Measurements from ENCODE around the gene LRP5.
"Not testable (repeated sequence)": the region's sequence is repeated elsewhere in the genome, so short reads cannot be mapped to it uniquely, and the experiment has no call there.

The LRP5 gene

DNA sequence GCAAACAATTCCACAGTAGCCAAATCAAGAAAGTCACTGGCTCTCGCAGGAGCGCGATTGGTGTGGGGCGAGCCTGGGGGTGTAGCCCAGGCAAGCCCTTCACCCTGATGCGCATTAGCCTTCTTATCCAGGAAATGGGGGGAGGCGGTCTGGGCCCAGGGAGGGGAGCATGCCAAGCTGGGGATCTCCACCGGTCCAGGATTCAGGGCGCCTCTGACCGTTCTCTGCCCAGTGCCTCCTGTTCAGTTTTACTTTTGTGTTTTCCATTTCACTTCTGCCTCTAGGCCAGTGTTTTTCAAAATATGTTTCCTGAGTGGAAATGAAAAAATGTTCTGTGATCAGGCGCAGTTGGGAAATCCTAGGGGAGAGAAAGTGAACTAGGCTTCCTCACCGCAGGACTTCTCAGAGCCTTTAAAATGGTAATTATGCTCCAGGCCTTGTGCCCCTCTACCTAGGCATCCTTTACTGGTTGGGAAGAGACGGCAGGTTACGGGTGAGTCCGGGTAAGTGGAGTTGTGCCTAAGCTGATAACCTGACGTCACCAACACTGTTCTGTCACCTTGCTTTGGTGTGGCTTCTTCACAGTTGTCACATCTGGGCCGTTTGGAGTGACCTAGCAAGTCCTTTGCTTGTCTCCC is 18.4 kb downstream of the LRP5 start:
- DNase-seq = no peak

DNA sequence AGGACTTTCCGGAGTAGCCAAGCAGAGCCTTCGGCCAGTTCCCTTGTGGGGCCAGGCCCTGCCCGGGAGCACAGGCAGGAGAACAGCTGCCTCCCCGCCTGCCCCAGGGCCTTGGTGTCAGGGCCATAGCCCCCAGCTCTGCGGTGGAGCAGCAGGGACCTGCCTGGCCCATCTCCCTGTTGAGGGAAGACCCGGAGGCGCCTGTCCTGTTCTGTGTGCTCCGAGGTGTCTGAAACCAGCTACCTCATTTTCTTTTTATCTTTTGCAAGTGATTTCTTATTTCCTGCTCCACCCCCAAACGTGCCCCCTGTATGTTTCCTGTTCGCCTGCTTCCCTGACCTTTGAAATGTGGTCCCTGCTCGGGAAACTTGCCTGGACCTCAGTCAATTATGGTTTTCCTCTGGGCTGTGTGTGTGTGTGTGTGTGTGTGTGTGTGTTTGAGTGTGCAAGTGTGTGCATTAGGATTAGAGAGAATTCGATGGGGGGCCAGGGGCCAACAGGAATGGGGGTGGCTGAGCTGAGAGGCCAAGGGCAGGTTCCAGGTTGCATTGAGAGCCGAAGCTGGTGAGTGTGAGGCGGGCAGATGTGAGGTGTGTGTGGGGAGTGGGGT is 19.1 kb downstream of the LRP5 start:
- DNase-seq = no peak

DNA sequence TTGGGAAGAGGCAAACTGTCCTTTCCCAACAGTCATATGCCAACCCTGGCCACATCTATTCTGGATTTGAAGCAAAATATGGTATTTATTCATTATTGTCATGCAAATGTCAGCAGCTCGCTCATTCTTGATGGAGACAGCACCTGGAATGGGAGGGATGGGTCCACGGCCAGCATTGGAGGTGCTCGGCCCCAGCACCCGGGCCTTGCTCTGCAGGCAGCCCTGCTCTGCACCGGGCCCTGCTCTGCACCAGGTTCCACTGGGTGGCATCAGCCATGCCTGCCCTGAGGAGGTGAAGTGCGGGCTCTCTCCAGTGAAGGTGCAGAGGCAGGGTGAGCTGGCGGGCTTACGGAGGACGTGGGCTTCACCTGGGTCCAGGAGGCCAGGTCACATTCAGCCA is 19.8 kb downstream of the LRP5 start:
- no peak for DNase-seq

DNA sequence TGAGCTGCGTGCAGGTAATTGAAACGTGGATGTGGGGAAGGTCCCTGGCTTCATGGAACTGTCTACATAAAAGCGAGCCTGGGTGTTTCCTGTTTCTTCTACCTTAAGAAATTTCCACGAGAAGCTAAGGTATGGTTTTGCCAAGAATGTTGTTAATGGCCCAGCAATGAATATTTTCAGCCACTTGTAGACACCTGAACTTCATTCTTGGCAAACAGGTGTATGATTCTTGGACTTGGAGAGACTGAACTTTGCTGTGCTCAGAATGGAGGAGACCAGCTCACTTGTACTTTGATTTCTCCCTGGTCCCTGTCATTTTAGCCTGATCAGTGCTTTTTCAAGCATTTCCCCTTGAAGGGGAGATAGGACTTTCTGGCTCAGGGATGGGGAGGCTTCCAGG is 20.8 kb downstream of the LRP5 start:
- DNase-seq = no peak

DNA sequence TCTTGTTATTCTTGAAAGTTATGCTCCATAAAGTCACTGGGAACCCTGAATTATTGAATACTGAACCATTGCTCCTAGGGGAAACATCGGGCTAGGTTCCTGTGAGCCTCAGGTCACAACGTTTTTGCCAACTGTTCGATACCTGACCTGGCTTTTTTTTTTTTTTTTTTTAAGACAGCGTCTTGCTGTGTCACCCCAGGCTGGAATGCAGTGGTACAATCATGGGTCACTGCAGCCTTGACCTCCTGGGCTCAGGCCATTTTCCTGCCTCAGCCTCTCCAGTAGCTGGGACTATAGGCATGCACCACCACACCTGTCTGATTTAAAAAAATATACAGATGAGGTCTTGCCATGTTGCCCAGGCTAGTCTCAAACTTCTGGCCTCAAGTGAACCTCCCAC is 22.5 kb downstream of the LRP5 start:
- no peak for DNase-seq

DNA sequence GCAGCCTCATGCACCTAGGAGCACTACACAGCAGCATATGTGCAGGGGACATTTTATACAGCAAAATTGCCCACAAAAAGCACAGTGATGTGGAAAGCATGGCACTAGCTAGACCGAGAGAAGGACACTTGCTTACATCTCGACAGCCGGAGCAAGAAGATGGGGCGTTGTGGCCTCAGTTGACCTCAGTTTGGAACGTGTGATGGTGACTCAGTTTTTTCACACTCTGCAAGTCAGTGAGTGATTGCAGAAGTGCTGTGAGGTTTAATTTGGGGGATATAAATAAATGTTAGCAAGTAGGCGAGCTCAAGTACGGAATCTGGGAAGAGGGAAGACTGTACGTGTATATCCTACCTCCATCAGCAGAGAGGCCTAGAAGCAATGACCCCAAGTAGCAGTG is 23.3 kb downstream of the LRP5 start:
- DNase-seq = no peak

DNA sequence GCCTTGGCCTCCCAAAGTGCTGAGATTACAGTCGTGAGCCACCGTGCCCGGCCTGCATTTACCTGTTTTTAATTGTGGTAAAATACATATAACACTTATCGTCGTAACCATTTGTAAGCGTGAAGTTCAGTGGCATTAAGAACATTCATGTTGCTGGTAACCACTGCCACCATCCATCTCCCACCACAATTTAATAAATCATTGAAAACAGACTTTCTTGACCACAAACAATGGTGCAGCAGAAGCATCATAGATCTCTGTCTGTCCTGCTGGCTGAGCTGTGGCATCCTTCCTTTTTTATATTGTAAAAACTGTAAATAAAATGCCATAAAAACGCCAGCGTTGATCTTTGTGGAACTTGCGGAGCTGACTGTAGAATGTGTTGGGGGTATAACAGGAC is 24.3 kb downstream of the LRP5 start:
- no peak for DNase-seq

DNA sequence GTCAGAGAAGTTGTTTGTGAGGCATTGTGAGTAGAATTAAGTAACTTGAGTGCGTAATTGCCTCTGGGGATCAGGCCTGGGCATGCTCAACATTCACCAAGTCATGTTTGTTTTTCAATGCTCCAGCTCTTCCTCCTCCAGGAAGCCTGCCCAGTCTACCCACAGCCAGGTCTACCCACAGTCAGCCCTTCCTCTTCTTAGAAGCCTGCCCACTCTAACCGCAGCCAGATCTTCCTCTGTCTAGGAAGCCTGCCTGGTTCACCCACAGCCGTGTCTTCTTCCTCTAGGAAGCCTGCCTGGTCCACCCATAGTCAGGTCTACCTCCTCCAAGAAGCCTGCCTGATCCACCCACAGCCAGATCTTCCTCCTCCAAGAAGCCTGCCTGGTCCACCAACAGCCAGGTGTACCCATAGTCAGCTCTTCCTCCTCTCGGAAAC is 25.0 kb downstream of the LRP5 start:
- no peak for DNase-seq

DNA sequence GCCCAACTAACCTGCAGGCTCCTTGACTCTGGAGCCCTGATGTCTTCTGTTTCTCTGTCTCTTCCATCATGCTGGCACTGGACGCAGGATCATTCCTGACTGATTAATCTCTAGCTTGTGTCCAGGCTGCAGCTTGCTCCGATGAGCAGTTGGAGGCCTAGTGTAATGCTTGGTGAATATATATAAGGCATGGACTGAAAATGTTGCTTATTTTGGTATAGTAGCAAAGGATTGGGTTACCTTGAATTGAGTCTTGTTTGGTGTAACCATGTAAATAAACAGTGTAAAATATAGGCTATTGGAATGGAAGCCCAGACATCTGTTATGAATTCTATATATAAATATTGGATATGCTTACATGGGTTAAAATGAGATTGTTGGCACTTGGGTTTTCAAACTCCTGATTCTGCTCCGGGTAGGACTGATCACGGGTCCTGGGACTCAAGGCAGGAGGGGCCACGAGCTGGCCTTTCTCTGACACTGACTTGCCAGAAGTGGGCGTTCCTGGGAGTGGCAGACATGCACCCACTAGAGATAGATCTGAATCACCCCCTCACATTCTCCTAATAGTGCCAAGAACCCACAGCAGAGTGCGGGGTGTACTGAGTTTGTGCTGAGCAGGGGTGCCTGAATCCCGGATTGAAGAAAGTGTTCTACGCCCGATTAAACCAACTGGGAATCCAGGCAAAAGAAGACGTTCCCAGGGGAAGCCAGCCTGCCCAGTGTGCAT is 25.8 kb downstream of the LRP5 start:
- DNase-seq = no peak

DNA sequence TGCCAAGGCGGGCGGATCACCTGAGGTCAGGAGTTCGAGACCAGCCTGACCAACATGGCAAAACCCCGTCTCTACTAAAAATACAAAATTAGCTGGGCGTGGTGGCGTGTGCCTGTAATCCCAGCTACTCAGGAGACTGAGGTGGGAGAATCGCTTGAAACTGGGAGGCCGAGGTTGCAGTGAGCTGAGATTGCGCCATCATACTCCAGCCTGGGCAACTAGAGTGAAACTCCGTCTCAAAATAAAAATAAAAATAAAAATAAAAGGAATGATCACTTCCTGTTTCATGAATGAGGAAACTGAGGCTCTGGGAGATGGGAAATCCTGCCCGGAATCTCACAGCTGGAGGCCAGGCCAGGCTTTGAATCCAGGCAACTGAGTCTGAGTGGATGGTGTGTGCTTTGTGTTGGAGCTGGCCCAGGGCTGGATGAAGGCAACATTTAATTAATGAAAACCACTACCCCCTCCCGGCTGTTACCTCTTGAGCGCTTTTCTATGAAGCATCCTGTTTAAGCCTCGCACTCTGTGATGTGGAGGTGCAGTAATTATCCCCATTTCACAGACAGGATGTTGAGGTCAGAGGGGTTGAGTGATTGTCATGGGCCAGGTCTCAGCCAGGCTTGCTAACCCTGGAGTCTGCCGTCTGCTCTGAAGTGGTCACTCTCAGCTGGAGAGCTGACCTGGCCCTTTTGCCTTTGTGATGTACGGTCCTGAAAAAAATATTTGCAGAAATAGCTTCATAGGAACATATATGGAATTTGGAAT is 27.8 kb downstream of the LRP5 start:
- DNase-seq = peak; percentile 13

DNA sequence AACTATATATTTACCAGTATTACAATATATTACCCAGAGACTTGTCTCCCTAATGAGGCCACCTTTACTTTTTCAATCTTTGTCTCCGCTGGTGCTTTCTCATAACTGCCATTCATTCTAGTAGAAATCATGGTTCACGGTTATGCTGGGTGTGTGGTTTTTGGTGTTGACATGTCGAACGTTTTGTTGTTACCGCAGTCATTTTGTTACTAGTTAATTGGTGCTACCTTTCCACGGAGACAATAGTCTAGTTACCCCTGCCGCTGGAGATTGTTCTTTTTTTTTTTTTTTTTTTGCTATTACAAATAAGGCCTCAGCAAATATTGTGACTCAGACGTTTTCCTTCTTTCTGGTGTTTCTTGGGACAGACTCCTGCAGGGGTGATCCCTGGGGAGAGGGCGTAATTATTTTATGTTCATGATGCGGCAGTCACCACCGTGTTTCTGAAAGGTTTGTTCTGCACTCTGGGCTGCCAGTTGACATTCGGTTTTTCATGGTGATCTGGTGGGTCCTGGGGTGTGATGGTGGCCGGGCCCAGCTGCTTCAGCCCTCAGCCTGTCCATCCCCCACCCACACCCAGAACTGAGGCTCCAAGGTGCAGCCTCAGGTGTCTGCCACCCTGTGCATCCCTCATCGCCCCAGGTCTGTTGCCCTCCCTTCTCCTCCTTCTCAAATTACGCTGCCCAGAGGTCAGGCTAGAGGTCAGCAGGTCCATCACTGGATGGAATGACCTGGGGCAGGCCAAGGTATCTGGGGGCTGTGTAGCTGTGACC is 28.6 kb downstream of the LRP5 start:
- no peak for DNase-seq

DNA sequence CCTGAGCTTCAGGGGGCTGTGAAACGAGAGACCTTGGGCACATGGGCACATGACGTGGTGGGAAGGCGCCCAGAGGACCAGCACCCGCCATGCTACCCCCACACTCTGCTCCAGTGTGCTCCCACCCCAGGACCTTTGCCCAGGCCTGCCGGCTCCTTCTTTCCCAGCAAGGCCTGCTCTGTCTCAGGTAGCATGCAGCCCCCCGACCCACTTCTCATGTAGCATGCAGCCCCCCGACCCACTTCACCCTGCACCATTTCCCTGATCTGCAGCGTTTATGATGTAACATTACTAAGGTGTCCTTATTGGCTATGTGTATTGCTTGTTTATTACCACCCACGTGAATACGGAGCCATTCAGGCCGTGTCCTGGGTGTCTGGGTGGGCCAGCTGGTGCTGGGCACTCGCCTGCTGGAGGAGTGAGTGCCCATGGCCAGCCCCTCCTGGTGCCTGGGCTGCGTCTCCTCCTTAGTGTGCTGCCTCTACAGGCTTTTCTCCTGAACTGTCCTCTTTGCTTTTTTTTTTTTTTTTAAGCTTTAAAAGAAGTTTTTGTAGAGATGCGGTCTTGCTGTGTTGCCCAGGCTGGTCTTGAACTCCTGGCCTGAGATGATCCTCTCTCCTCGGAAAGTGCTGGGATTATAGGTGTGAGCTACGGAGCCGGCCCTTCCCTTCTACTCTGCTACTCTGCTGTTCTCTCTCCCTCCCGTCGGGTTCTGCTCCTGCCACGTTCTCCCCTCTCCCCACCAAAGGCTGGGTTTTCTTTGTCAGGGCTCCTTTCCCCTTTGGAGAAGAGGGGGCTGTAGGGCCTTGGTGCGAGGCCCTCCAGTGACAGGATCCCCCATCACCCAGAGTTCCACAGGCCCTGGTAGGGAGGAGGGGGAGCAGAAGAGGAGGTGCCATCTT is 29.4 kb downstream of the LRP5 start:
- no peak for DNase-seq

DNA sequence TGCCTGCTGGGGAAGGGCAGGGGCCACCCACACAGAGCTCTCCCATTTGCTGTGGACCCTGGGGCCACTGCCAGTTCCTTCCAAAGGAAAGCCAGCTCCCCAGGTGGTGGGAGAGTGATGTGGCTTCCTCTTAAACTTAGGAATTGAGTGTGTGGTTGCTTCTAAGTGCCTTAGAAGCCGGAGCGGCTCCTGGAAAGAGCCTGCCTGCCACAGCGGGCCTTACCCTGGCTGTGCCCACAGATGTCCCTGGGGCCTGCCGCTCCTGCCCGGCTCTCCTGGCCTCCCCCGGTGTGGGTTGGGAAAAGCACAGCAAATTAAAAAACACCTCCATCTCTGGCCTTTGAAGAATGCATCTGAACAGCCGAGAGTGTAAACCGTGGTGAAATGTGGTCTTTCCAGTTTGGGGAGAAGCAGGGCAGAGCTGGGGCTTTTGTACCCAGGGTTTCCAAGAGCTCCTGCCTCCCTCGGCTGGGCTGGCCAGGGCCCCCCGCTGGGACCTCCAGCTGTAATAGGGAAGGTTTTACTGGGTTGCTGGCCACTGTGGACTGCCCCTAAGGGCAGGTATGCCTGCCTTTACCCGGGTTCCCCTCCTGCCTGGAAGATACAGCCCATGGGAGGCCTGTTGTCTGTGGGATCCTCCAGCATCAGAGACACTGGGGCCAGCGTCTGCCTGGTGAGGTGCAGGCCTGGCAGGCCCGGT is 30.2 kb downstream of the LRP5 start:
- DNase-seq = no peak

DNA sequence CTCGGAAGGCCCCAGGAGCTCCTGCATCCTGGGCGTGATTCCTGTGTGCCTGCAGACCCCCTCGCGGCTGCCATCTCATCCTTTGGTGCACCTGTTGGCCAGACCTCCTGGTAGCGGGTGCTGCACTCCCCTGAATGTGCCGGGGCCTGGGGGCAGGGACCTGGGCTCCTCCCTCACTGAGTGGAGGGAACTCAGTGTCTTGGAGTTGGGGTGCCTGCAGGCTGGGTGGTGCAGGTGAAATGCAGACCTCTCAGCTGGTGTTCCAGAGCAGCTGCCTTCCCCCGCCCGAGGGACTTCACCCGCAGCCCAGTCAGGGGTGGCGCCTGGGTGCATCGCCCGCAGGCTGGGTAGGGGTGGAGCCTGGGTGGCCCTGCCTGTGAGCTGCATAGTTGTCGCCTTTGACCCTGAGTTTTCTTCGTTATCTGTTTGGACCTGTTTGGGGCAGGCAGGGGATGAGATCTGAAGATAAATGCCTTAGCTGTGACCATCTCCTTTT is 31.4 kb downstream of the LRP5 start:
- DNase-seq = no peak

DNA sequence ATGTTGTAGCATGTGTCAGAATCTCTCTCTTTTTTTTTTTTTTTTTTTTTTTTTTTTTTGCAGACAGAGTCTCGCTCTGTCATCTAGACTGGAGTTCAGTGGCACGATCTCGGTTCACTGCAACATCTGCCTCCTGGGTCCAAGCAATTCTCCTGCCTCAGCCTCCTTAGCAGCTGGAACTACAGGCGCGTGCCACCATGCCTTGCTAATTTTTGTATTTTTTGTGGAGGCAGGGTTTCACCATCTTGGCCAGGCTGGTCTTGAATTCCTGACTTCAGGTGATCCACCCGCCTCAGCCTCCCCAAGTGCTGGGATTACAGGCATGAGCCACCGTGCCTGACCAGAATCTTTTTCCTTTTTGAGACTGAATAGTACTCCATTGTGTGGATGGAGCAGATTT is 32.4 kb downstream of the LRP5 start:
- not testable (repeated sequence) for DNase-seq

DNA sequence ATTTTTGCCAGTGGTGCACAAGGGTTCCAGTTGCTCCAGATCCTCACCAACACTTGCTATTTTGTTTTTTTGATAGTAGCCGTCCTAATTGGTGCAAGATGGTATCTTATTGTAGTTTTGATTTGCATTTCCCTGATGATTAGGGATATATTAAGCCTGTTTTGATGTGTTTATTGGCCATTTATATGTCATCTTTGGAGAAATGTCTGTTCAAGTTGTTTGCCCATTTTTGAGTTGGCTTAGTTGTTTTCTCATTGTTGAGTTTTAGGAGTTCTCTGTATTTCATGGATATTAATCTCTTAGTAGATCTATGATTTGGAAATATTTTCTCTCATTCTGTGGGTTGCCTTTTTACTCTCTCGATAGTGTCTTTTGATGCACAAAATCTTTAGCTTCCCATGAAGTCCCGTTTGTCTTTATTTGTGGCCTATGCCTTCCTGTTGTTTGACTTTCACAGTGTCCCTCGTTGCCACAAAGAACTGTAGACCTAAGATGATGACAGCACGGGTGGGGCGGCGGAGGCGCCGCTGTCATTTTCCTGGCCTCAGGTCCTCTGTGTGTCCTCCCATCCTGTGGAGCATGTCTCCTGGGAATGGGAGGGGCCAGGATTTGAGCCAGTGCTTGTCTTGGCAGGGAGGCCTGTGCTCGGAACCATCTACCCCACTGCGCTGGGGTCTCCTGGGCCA is 33.5 kb downstream of the LRP5 start:
- no peak for DNase-seq

DNA sequence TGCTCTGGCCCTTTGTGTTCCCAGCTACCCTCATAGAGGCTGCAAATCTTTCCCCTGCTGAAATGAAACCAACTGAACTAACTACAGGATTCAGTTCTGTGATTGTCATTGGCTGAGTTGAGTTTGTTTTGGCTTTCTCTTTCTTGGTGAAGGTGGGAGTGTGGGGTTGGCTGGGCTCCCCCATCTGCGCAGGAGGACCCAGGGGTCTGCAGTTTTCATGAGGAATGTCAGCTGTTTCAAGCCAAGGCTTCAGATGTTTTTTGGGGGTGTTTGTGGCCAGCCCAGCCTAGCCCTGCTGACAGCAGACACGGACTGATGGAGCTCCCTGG is 34.0 kb downstream of the LRP5 start:
- DNase-seq = no peak

DNA sequence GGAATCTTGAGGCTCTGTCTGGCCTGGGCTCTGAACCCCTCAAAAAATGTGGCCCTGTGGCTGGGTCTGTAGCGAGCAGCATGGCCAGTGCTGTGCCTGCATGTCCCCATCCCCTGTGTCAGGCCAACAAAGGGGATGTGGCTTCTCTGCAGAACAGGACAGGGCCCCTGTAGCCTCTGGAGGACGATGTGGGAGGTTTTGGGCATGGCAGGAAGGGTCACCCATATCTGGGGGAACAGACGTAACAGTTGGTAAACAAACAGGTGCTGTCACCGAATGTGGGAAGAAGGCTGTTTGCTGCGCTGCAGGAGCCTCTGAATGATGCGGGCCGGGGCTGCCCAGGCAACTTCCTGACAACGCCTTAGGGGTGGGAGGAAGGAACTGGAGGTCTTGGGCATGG is 35.0 kb downstream of the LRP5 start:
- DNase-seq = no peak

DNA sequence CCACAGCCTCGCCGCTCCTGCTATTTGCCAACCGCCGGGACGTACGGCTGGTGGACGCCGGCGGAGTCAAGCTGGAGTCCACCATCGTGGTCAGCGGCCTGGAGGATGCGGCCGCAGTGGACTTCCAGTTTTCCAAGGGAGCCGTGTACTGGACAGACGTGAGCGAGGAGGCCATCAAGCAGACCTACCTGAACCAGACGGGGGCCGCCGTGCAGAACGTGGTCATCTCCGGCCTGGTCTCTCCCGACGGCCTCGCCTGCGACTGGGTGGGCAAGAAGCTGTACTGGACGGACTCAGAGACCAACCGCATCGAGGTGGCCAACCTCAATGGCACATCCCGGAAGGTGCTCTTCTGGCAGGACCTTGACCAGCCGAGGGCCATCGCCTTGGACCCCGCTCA is 35.5 kb downstream of the LRP5 start:
- no peak for DNase-seq

DNA sequence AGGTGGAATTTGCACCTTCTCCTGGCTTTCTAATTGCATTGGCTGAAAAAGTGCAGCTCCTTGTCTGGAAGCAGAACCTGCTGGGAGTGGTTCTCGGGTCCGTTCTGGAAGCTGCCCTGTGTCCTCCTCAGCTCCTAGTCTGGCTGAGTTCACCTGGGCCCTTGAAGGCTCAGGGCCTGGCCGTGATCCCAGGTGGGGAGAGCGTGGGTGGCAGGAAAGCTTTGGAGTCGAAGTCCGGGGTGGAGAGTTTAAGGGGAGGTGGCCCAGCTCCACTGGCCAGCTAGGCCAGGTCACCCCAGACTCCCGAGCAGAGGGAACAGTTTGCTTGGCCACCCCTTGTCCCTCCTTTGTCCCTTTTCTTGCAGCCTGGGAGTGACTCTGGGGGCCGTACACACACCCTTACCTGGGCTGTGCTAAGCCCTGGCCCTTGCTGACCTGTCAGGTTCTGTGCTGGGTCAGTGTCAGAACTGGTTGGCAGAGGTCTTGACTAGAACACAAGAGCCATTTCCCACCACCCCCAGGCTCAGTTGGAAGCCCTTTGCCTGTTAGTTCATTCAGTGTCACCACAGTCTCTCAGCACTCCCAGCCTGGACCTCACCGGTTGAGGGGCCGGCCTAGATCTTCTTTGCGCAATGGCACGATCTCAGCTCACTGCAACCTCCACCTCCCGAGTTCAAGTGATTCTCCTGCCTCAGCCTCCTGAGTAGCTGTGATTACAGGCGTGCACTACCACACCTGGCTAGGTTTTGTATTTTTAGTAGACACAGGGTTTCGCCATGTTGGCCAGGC is 37.3 kb downstream of the LRP5 start:
- no peak for DNase-seq

Data from stimulated activated CD4-positive, alpha-beta T cell treated with anti-CD3 and anti-CD28 coated beads, Interleukin-4, amount 100 ng/mL, for 24 hours (primary cell).